ENCODE data around the gene SPN. TPM values are rescaled to one million over a fixed set of nuclear protein-coding genes. Genes with fewer than 3 reads are reported as not detected.
A peak's percentile ranks its signal among the peaks of the same experiment; 100 is the strongest.

SPN gene
- total and polyA plus RNA-seq, 11 donors, result 0.44 to 17.0 (median 1.3) TPM

DNA sequence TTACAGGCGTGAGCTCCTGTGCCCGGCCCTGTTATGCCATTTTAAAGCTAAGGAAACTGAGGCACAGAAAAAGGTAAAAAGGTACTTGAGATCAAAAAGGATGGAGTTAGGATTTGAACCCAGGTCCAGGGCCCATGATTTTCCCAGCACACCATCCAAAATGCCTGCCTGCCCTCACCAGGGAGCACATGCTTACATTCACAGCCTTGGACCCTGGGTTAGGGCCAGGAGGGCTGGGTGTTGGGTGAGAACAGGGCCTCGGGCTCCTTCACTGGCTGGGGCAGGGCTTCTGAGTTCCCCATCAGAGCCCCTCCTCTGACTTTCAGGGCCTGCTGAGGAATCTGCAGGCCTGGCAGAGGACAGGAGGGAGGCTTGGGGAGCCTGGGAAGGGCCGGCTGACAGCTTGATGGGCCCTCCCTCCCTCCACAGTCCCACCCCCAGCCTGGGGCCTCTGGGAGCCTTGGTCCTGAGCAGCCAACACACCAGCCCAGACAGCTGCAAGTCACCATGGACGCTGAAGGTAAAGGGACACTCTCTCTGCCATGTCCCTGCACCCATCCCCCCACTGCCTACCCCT lies 15.7 kb downstream of the SPN start, which contains the start of gene QPRT:
Gene QPRT (plus strand): TSS at position 490 of the 577 bp plus-strand sequence. CDS start 18 bp downstream, at position 508.
- DNase-seq, result peak; percentile 45 to 73 (median 52)
- peaks cover 0 to 32% (median 5%) of the 10 kb centered on the region in 12 donors for H3K4me1 ChIP-seq
- no peak for TF ChIP-seq POLR2A (IDR thresholded peaks at IDR 0.05)
- no peaks in the 10 kb centered on the region for H3K27me3 ChIP-seq
- intact Hi-C loops (cut with DNase I), result no loop called here
- H3K27ac ChIP-seq, result peak within 1 kb of the TSS in 9 of 12 donors; percentile 20 to 72 (median 56)
- WGBS, 4 donors, result 47 to 52% (median 48%) methylated on average over 5 of the region's 5 CpGs
- H3K4me3 ChIP-seq, result peak within 1 kb of the TSS in 11 of 12 donors; percentile 14 to 59 (median 42)
- peak; percentile 53 to 86 (median 85) for ATAC-seq
- no peaks in the 10 kb centered on the region for H3K9me3 ChIP-seq
- peaks cover 0 to 3% (median 0%) of the 10 kb centered on the region in 9 donors for H3K36me3 ChIP-seq

DNA sequence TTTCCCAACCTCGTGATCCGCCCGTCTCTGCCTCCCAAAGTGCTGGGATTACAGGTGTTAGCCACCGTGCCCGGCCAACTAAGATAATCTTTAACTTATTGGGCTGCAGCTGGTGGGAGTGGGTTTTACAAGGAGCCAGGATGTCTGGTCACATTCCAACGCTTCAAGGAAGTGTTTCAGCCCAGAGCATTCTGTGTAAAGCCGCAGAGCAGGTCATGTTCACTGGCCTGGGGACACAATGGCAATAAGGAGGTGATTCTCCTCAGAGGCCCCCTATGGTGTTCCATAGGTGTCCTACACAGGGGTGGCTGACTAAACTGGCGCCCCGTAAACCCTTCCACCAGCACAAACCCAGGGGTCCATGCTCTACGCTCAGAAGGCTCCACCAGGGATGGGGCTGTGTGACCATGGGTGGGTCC lies 17.1 kb downstream of the SPN start:
- peaks cover 0 to 24% (median 3%) of the 10 kb centered on the region in 12 donors for H3K4me1 ChIP-seq
- no peak for DNase-seq
- H3K9me3 ChIP-seq, result no peaks in the 10 kb centered on the region
- WGBS, 4 donors, result 73 to 85% (median 77%) methylated on average over 9 to 10 of the region's 10 CpGs
- ATAC-seq, result no peak
- H3K27me3 ChIP-seq, result no peaks in the 10 kb centered on the region
- TF ChIP-seq, protein P1, sequence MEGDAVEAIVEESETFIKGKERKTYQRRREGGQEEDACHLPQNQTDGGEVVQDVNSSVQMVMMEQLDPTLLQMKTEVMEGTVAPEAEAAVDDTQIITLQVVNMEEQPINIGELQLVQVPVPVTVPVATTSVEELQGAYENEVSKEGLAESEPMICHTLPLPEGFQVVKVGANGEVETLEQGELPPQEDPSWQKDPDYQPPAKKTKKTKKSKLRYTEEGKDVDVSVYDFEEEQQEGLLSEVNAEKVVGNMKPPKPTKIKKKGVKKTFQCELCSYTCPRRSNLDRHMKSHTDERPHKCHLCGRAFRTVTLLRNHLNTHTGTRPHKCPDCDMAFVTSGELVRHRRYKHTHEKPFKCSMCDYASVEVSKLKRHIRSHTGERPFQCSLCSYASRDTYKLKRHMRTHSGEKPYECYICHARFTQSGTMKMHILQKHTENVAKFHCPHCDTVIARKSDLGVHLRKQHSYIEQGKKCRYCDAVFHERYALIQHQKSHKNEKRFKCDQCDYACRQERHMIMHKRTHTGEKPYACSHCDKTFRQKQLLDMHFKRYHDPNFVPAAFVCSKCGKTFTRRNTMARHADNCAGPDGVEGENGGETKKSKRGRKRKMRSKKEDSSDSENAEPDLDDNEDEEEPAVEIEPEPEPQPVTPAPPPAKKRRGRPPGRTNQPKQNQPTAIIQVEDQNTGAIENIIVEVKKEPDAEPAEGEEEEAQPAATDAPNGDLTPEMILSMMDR (IDR thresholded peaks at IDR 0.05), result no peak
- no peak for TF ChIP-seq POLR2A (IDR thresholded peaks at IDR 0.05)
- H3K27ac ChIP-seq, result no peak overlapping the region
- H3K4me3 ChIP-seq, result peak overlapping the region in 4 of 12 donors; percentile 41 to 59 (median 49)
- intact Hi-C loops (cut with DNase I), result no loop called here
- peaks cover 0 to 3% (median 0%) of the 10 kb centered on the region in 9 donors for H3K36me3 ChIP-seq

GRCh38 chr16:29683543-29684090 lies 20.6 kb downstream of the SPN start:
- H3K36me3 ChIP-seq, result peaks cover 0 to 3% (median 0%) of the 10 kb centered on the region in 9 donors
- no peak for ATAC-seq
- no peak overlapping the region for H3K4me3 ChIP-seq
- WGBS, 4 donors, result 92 to 94% (median 93%) methylated on average over 9 of the region's 9 CpGs
- no peak for DNase-seq
- peaks cover 0 to 21% (median 2%) of the 10 kb centered on the region in 12 donors for H3K4me1 ChIP-seq
- TF ChIP-seq POLR2A (IDR thresholded peaks at IDR 0.05), result no peak
- TF ChIP-seq, protein P1 (IDR thresholded peaks at IDR 0.05), result no peak
- H3K9me3 ChIP-seq, result no peaks in the 10 kb centered on the region
- no peaks in the 10 kb centered on the region for H3K27me3 ChIP-seq
- H3K27ac ChIP-seq, result no peak overlapping the region
- intact Hi-C loops (cut with DNase I), result no loop called here

DNA sequence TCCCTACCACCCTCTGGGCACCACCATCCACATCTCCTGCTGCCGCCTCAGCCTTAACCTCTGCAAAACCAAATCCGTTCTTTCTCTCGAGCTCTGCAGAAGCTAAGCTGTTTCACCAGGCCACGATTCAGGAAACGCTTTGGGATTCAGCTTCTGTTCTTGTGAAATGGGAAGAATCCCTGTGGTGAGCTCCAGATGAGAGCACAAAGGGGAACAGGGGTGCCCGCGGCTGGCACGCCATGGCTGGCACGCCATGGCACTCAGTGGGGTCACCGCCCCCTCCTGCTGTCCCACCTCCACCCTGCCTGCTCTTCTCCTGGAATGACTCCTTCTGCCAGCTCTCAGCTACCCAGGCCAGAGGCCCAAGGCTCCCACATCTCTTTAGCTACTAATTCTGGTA lies 21.6 kb downstream of the SPN start:
- Histone ChIP-seq H3K4me1 (peaks cover 0 to 11% (median 0%) of the 10 kb centered on the region in 12 donors), H3K27ac (no peak overlapping the region), H3K4me3 (no peak overlapping the region), H3K9me3 (no peaks in the 10 kb centered on the region), H3K36me3 (peaks cover 0 to 3% (median 0%) of the 10 kb centered on the region in 9 donors), H3K27me3 (no peaks in the 10 kb centered on the region)
- ATAC-seq, result no peak
- no peak for DNase-seq
- intact Hi-C loops (cut with DNase I), result no loop called here
- WGBS, 4 donors, result 86 to 93% (median 91%) methylated on average over 9 to 10 of the region's 10 CpGs
- TF ChIP-seq, protein P1 (IDR thresholded peaks at IDR 0.05), result no peak
- TF ChIP-seq POLR2A (IDR thresholded peaks at IDR 0.05), result no peak
